ENCODE data around the gene SATB2.

The SATB2 gene

GRCh38 chr2:199457147-199458008, at the start of gene SATB2:
Gene SATB2 (minus strand): TSS chr2:199457939. CDS start chr2:199456037, 1,902 bp downstream.
- no peak for DNase-seq

- no peak for DNase-seq
Observed at GRCh38 chr2:199505755-199506403, 48.1 kb upstream of the SATB2 start.

GRCh38 chr2:199503148-199503547, 45.4 kb upstream of the SATB2 start:
- no peak for DNase-seq

- DNase-seq = no peak
Observed at GRCh38 chr2:199499005-199499404, 41.3 kb upstream of the SATB2 start.

- no peak for DNase-seq
Observed at GRCh38 chr2:199495147-199495546, 37.4 kb upstream of the SATB2 start.

GRCh38 chr2:199490049-199490448, 32.3 kb upstream of the SATB2 start:
- DNase-seq = no peak

GRCh38 chr2:199488772-199489400, 31.1 kb upstream of the SATB2 start:
- DNase-seq = peak; percentile 19 to 34

- peak; percentile 25 to 27 for DNase-seq
Observed at GRCh38 chr2:199485732-199486335, 28.1 kb upstream of the SATB2 start.

- DNase-seq = no peak
Observed at GRCh38 chr2:199484927-199485326, 27.2 kb upstream of the SATB2 start.

GRCh38 chr2:199480966-199481365, 23.2 kb upstream of the SATB2 start:
- DNase-seq = no peak

- no peak for DNase-seq
Observed at GRCh38 chr2:199477277-199477834, 19.6 kb upstream of the SATB2 start.

GRCh38 chr2:199471443-199472057, 13.8 kb upstream of the SATB2 start:
- DNase-seq = peak in 1 of 2 donors; percentile 52

GRCh38 chr2:199470672-199471442, 13.1 kb upstream of the SATB2 start:
- DNase-seq = no peak

- no peak for DNase-seq
Observed at GRCh38 chr2:199470361-199470671, 12.6 kb upstream of the SATB2 start.

- no peak for DNase-seq
Observed at GRCh38 chr2:199469514-199470360, 12.0 kb upstream of the SATB2 start.

GRCh38 chr2:199468561-199469513, 11.1 kb upstream of the SATB2 start:
- DNase-seq = no peak

GRCh38 chr2:199467066-199467822, 9.5 kb upstream of the SATB2 start:
- no peak for DNase-seq

GRCh38 chr2:199466692-199467065, 8.9 kb upstream of the SATB2 start:
- DNase-seq = no peak
